ENCODE results near the gene SNTG2.

SNTG2 gene

DNA sequence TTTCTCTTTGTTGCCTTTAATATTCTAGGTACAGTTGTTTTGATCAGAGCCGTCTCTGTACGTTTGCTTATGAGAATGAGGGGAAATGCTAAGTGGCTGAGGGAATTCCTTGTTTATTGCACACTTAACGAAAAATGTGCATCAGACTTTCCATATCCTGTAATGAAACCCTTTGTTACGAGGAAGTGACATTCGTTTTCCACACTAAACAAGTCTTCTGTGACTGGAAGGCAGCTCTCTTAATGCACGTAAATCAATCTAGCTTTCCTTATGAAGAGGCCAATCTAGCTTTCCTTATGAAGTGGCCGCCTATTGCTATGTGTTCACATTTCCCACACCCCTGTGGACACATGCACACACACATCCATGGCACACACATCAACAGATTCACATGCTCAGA is 186.2 kb downstream of the SNTG2 start:
- Histone ChIP-seq H3K4me1 (ENCODE audit: control insufficient read depth, insufficient read depth, low read length) (no peaks in the 10 kb centered on the region), H3K9ac (ENCODE audit: low read length) (no peak overlapping the region), H3K27ac (ENCODE audit: low read depth, low read length) (no peak overlapping the region), H3K36me3 (ENCODE audit: control insufficient read depth, insufficient read depth, low read length) (no peaks in the 10 kb centered on the region), H3K27me3 (ENCODE audit: control insufficient read depth, insufficient read depth, low read length) (no peaks in the 10 kb centered on the region), H3K4me3 (ENCODE audit: low read length) (no peak overlapping the region)

DNA sequence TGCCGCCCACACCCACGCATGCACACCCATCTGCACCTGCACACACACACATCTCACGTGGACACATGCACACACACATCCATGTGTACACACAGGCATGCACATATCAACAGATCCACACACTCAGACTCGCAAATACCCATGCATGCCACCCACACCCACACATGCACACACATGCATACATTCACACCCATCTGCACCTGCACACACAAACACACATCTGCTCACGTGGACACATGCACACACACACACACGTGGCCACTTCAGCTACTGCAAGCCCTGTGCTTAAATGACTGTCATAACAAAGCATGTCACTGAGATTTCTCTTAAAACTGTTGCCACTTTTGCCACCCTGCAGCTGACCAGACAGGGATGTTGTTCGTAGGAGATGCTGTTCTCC is 186.6 kb downstream of the SNTG2 start:
- H3K4me3 ChIP-seq (ENCODE audit: low read length), result no peak overlapping the region
- no peaks in the 10 kb centered on the region for H3K36me3 ChIP-seq (ENCODE audit: control insufficient read depth, insufficient read depth, low read length)
- no peaks in the 10 kb centered on the region for H3K27me3 ChIP-seq (ENCODE audit: control insufficient read depth, insufficient read depth, low read length)
- no peak overlapping the region for H3K27ac ChIP-seq (ENCODE audit: low read depth, low read length)
- H3K4me1 ChIP-seq (ENCODE audit: control insufficient read depth, insufficient read depth, low read length), result no peaks in the 10 kb centered on the region
- no peak overlapping the region for H3K9ac ChIP-seq (ENCODE audit: low read length)

DNA sequence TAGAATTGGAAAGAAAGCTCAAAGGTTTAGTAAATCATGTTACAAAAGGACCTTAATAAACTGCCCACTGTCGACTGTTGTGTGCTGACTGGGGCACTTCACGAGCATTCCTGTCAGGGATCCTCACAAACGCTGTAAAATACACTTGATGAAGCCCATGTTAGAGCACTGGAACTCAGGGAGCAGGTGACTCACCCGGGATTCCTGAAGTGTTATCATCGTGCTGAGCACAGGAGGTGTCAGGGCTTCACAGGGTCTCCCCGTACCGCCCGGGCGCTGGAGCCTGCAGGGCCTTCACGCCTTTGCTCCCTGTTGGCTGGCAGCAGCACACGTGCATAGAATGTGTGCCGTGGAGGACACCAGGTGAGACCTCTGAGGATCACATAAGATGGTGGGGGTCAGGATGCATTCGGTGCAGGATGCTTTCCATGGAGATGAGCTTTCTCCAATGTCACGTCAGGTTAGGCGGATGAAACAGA is 187.3 kb downstream of the SNTG2 start:
- Histone ChIP-seq H3K4me1 (ENCODE audit: control insufficient read depth, insufficient read depth, low read length) (no peaks in the 10 kb centered on the region), H3K4me3 (ENCODE audit: low read length) (no peak overlapping the region), H3K27me3 (ENCODE audit: control insufficient read depth, insufficient read depth, low read length) (no peaks in the 10 kb centered on the region), H3K9ac (ENCODE audit: low read length) (no peak overlapping the region), H3K36me3 (ENCODE audit: control insufficient read depth, insufficient read depth, low read length) (no peaks in the 10 kb centered on the region), H3K27ac (ENCODE audit: low read depth, low read length) (no peak overlapping the region)

DNA sequence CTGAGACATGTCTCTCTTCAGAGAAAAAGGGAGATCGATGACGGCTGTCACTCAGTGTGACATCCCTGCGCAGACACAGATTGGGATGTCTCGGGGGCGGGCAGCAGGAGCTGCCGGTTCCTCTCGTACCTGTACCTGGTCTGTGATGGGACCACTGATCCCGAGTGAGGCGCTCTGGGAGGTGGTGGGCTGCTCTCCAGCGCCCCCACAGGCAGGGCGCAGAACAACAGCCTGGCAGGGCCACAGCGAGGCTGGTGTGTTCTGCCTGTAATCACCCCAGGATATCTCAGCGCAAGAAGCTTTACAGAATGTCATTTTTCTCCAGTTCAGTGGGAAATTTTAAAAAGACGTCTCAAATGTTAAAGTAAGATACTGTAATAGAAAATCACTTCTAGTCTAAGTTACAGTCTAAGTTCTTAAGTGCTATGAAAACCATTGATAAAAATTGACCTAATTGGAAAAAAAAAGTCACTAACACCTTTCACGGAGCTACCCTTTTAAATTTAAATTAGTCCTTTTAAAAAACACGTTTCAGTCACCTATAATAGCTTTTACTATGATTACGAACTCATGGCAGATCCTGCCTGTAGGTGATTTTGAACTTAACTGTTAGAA is 189.8 kb downstream of the SNTG2 start:
- no peak overlapping the region for H3K27ac ChIP-seq (ENCODE audit: low read depth, low read length)
- no peak overlapping the region for H3K9ac ChIP-seq (ENCODE audit: low read length)
- H3K4me1 ChIP-seq (ENCODE audit: control insufficient read depth, insufficient read depth, low read length), result no peaks in the 10 kb centered on the region
- no peaks in the 10 kb centered on the region for H3K36me3 ChIP-seq (ENCODE audit: control insufficient read depth, insufficient read depth, low read length)
- H3K4me3 ChIP-seq (ENCODE audit: low read length), result no peak overlapping the region
- no peaks in the 10 kb centered on the region for H3K27me3 ChIP-seq (ENCODE audit: control insufficient read depth, insufficient read depth, low read length)

DNA sequence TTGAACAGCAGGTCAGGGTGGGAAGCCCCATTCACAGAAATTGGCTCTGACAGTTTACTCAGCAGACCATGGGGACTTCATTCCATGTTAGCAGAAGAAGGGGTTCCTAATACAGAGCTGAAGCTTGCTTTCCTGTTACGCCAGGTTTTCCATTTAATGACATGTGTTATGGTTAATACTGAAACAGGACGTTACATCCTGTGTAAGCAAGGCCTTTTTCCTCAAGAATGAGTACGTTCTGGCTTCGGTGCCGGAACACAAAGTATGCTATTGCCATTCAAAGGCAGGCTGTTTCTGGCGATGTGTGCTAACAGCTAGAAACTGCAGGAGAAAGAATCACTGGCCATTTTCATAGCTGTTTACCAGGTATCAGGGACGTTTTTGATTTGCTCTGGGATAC is 190.4 kb downstream of the SNTG2 start:
- H3K36me3 ChIP-seq (ENCODE audit: control insufficient read depth, insufficient read depth, low read length), result no peaks in the 10 kb centered on the region
- H3K27me3 ChIP-seq (ENCODE audit: control insufficient read depth, insufficient read depth, low read length), result no peaks in the 10 kb centered on the region
- no peaks in the 10 kb centered on the region for H3K4me1 ChIP-seq (ENCODE audit: control insufficient read depth, insufficient read depth, low read length)
- H3K27ac ChIP-seq (ENCODE audit: low read depth, low read length), result no peak overlapping the region
- H3K9ac ChIP-seq (ENCODE audit: low read length), result no peak overlapping the region
- H3K4me3 ChIP-seq (ENCODE audit: low read length), result no peak overlapping the region

DNA sequence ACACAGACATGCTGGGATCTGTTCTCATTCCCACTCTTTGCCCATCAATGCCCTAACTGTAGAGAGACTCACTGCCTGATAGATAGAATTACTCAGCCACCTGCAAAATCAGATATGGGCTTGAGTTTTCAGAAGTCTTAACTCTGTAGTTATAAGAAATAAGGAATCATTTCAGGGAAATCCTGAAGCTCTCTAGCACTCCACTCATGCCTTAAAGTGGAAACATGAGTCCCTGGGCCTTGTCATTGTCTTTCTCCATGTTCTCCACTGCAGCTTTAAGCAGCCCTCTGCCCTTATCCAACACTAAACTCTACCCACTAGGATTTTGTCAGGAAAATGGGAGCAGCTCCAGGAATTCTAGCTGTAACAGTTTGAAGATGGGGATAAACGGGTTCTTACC is 192.5 kb downstream of the SNTG2 start:
- Histone ChIP-seq H3K4me3 (ENCODE audit: low read length) (no peak overlapping the region), H3K9ac (ENCODE audit: low read length) (no peak overlapping the region), H3K36me3 (ENCODE audit: control insufficient read depth, insufficient read depth, low read length) (no peaks in the 10 kb centered on the region), H3K27me3 (ENCODE audit: control insufficient read depth, insufficient read depth, low read length) (no peaks in the 10 kb centered on the region), H3K27ac (ENCODE audit: low read depth, low read length) (no peak overlapping the region), H3K4me1 (ENCODE audit: control insufficient read depth, insufficient read depth, low read length) (no peaks in the 10 kb centered on the region)

DNA sequence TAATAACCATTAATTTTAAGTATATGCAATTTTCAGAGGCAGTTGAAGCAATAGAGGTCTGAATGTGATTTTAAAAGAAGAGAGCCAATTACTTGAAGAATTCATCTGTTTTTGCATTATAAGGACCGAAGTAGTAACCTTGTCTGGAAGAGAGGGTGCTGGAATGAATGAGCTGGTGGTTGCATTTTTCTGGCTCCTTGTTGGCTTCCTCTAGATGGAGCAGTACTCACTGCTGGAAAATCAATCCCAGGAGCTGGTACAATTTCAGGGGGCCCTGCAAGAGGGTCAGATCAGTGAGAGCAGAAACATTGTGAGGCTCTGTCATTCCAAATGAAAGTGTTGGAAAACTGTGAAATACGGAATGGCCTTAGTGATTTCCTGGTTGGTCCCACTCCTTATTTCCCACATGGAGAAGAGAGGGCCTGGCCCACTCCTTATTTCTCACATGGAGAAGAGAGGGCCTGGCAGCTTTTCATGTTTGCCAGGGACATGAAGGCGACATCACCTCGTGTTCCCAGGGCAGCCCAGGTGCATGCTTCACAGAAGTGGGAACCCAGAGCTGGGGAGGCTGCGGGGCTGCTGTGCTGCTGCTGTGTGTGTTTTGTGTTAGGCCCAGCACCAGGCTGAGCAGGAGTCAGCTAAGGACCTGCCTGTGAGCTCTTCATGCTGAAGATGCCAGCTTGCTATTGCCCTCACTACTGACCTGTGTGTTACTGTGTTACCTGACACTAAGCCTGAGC is 197.4 kb downstream of the SNTG2 start:
- H3K27ac ChIP-seq (ENCODE audit: low read depth, low read length), result no peak overlapping the region
- no peaks in the 10 kb centered on the region for H3K36me3 ChIP-seq (ENCODE audit: control insufficient read depth, insufficient read depth, low read length)

DNA sequence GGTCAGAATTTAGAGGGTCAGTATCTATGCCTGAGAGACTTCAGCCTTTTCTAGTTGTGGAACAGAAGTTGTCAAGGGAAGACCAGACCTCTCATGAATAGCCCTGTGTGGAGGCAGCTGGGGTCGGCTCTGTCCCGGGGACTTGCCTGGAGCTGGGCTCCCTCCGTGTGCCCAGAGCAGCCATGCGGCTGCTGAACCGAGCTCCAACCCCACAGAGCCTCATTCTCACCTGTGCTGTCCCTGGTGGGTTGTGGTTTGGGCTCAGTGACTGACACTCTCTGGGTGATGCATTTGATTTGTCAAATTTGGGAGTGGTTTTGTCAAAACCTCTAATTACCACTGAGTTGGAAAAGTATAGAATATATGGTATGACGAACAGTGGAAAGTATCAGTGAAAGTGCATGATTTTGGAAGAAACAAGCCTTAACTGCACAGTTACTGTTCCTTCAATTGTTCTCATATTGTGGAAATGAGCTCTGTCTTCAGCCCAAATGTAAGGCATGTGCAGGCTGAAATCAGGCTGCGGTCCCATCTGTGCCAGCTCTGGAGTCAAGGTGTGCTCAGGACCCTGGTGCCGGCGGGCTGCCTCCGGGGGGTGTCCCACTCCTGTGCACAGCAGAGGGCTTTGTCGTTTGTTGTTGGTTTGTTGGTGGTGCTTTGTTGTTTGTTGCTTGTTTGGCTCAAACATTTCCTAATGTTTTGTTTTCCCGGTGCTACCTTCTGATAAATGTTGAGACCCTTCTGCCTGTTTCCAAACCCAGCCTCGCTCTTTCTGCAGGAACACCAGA is 200.3 kb downstream of the SNTG2 start:
- Histone ChIP-seq H3K9ac (ENCODE audit: low read length) (no peak overlapping the region), H3K4me3 (ENCODE audit: low read length) (no peak overlapping the region), H3K36me3 (ENCODE audit: control insufficient read depth, insufficient read depth, low read length) (no peaks in the 10 kb centered on the region), H3K27ac (ENCODE audit: low read depth, low read length) (no peak overlapping the region), H3K27me3 (ENCODE audit: control insufficient read depth, insufficient read depth, low read length) (no peaks in the 10 kb centered on the region), H3K4me1 (ENCODE audit: control insufficient read depth, insufficient read depth, low read length) (no peaks in the 10 kb centered on the region)

More for the DNA sequence above, 197.4 kb downstream of the SNTG2 start:
- H3K4me1 ChIP-seq (ENCODE audit: control insufficient read depth, insufficient read depth, low read length), result no peaks in the 10 kb centered on the region
- H3K4me3 ChIP-seq (ENCODE audit: low read length), result no peak overlapping the region
- no peaks in the 10 kb centered on the region for H3K27me3 ChIP-seq (ENCODE audit: control insufficient read depth, insufficient read depth, low read length)
- no peak overlapping the region for H3K9ac ChIP-seq (ENCODE audit: low read length)

DNA sequence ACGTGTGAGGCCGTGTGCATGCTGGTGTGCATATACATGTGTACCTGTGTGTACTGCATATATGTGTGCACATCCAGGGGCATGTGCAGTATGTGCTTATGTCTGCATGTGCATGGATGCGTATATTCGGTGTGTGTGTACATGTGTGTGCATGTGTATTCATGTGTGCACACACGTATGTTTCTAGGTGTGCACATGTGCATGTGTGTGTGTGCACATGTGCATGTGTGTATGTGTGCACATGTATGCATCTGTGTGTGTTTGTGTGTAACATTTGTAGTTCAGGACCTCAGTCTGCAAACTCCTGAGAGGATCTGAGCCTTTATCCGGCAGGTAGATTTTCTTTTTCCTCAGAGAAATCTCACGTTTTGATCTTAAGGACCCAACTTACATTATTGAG is 201.7 kb downstream of the SNTG2 start:
- H3K36me3 ChIP-seq (ENCODE audit: control insufficient read depth, insufficient read depth, low read length), result no peaks in the 10 kb centered on the region
- H3K27ac ChIP-seq (ENCODE audit: low read depth, low read length), result no peak overlapping the region

DNA sequence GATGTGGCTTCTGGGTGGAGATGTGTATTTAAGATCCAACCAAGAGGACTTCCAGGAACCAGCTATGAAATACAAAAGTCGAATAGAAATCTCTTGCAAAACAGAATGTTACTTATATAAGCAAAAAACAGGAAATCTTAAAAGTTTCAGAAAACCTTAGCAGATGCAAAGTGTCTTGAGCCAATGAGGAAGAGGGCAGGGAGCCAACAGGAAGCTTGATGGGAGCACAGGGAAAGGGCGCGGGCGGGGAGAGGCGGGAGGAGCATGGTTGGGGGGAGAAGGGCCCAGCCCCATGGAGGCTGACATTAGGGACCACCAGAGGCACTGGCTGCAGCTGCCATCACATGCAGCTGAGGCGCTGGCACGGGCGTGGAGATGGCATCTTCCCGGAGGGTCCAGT is 203.3 kb downstream of the SNTG2 start:
- Histone ChIP-seq H3K4me3 (ENCODE audit: low read length) (no peak overlapping the region), H3K4me1 (ENCODE audit: control insufficient read depth, insufficient read depth, low read length) (no peaks in the 10 kb centered on the region), H3K27ac (ENCODE audit: low read depth, low read length) (no peak overlapping the region), H3K9ac (ENCODE audit: low read length) (no peak overlapping the region), H3K36me3 (ENCODE audit: control insufficient read depth, insufficient read depth, low read length) (no peaks in the 10 kb centered on the region), H3K27me3 (ENCODE audit: control insufficient read depth, insufficient read depth, low read length) (no peaks in the 10 kb centered on the region)

More for the DNA sequence above, 201.7 kb downstream of the SNTG2 start:
- Histone ChIP-seq H3K9ac (ENCODE audit: low read length) (no peak overlapping the region), H3K4me3 (ENCODE audit: low read length) (no peak overlapping the region), H3K4me1 (ENCODE audit: control insufficient read depth, insufficient read depth, low read length) (no peaks in the 10 kb centered on the region), H3K27me3 (ENCODE audit: control insufficient read depth, insufficient read depth, low read length) (no peaks in the 10 kb centered on the region)

DNA sequence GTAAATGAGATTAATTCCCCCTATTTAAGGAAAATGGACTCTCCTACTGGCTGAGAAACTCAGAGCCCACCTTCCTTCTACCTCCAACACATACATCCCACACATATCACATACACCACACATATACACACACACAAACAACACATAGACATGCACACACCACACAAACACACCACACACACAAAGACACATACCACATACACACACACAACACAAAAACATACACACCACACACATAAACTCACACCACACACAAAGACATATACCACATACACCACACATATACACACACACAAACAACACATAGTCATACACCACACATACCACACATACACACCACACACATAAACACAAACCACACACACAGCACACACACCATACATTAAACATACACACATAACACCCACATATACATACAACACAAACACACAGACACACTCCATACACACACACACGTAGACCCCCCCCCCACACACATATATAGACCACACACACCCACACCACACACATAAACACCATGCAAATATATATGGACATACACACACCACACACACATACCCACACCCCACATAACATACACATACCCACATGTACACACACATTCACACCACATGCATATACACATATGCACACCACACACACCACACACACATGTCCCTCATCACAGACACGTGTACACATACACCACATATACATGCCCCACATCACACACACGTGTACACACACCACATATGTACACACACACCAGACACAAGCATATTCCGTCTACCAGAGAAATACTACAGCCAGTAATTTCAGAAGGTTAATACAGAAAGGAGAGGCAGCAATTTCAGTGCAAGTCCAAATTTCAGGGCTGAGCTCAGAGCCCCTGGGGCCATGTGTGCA is 204.3 kb downstream of the SNTG2 start:
- no peaks in the 10 kb centered on the region for H3K36me3 ChIP-seq (ENCODE audit: control insufficient read depth, insufficient read depth, low read length)
- no peak overlapping the region for H3K9ac ChIP-seq (ENCODE audit: low read length)
- H3K27ac ChIP-seq (ENCODE audit: low read depth, low read length), result no peak overlapping the region
- H3K4me1 ChIP-seq (ENCODE audit: control insufficient read depth, insufficient read depth, low read length), result no peaks in the 10 kb centered on the region
- no peaks in the 10 kb centered on the region for H3K27me3 ChIP-seq (ENCODE audit: control insufficient read depth, insufficient read depth, low read length)
- H3K4me3 ChIP-seq (ENCODE audit: low read length), result no peak overlapping the region

DNA sequence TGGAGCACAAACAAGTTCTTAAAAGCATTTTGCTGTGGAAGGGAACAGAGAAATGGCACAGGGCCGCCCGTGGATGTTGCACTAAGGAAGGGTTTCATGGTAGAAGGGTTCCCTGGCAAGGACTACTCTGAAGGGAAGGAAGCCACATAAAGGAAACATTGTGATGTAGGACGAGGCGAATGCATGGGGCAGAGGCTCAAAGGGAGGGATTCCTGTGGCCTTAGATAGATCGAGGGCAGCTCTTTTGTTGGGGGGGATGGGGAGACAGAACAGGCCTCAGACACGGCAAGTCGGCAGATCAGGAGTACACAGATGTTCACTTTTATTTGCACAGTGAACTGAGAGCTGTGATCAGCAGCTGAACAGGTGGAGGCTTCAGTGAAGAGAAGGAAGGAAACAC is 205.4 kb downstream of the SNTG2 start:
- Histone ChIP-seq H3K27me3 (ENCODE audit: control insufficient read depth, insufficient read depth, low read length) (no peaks in the 10 kb centered on the region), H3K36me3 (ENCODE audit: control insufficient read depth, insufficient read depth, low read length) (no peaks in the 10 kb centered on the region), H3K4me1 (ENCODE audit: control insufficient read depth, insufficient read depth, low read length) (no peaks in the 10 kb centered on the region), H3K27ac (ENCODE audit: low read depth, low read length) (no peak overlapping the region), H3K9ac (ENCODE audit: low read length) (no peak overlapping the region), H3K4me3 (ENCODE audit: low read length) (no peak overlapping the region)

Data from rectal smooth muscle tissue (tissue), 1 donor.